Left ventricle myocardium superior (tissue), 1 donor: ENCODE results near the gene EHBP1. TPM values are rescaled to one million over a fixed set of nuclear protein-coding genes. Genes with fewer than 3 reads are reported as not detected.

ENCODE experiments used
- ATAC-seq: fragments of 200-7000 bp; cut with Tn5 transposase; one replicate; pipeline ENCODE4 v1.9.1; 2020; ENCODE audit warnings: mild to moderate bottlenecking, moderate library complexity
- DNase-seq: peaks from one replicate; pipeline ENCODE4 v3.0.0-alpha.2; 2020
- intact Hi-C: fragments of 100-400 bp; cut with micrococcal nuclease; formaldehyde crosslinking; loops from one replicate; pipeline ENCODE4 v1.11.0; 2022
- long read RNA-seq: library from polyadenylated mRNA; unstranded; transcript quantifications from one replicate; pipeline ENCODE4 v2.0.0, GENCODE V29; 2021
- total RNA-seq: library from RNA; stranded (reverse); fragmentation: NEBNext Ultra II Directional; extraction: Animal tissue kit (Norgen Biotek cat#: 25700); gene quantifications from one replicate; pipeline ENCODE4 v1.2.1, GENCODE V29; 2021
- donor health status: DM: no; HTN: yes; CAD: no; lungs with severe emphysema.

Gene EHBP1
- total RNA-seq = 21.8 TPM
- long read RNA-seq, full-length matches to known transcripts = 2 of 6 reads
- long read RNA-seq, partial matches to known transcripts = 3 of 6 reads
- long read RNA-seq, other reads (novel, unspliced or antisense) = 1 of 6 reads

- intact Hi-C loops = no loop called here
- DNase-seq (peak; percentile 100), ATAC-seq (peak; percentile 99)
Measured at GRCh38 chr2:62705007-62705829, at the start of gene EHBP1. EHBP1 (plus strand) TSS chr2:62705713; CDS start chr2:62707192, 1,479 bp downstream.

GRCh38 chr2:62657783-62658182 lies 47.7 kb upstream of the EHBP1 start:
- intact Hi-C loops = no loop called here
- ATAC-seq = no peak
- DNase-seq = no peak

DNA sequence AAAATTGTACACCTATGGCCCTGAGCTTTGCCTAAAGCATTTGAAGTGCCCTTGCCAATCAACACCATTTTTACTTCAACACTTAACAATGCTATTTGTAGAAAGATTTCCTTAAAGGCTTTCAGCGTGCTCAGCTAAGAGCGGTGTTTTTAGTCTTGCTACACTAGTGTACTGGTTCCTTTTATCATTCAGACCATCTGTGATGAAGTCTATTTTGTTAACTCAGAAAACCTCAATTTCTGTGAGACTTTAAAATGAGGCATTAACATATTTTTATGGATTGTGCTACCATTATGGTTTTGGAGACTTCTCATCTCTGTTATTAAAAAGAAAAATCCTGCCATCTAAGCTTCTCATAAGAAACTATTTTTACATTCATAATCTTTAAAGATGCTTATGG lies 46.6 kb upstream of the EHBP1 start:
- DNase-seq (no peak), ATAC-seq (no peak)
- intact Hi-C loops = no loop called here

DNA sequence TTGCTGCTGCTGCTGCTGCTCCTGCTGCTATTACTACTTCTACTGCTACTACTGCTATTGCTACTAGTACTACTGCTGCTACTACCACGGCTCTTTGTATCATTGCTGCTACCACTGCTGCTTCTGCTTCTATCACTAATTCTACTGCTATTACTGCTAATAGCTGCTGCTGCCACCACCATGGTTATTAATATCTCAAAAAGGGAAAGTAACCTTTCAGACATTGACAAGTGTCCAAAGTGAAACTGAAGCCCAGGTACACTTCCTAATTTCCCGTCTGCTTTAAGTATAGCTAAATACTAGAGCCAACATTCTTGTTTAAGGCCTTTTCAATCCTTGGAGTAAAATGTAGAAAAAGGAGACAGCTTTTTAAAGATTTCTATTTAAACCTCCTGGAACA lies 45.4 kb upstream of the EHBP1 start:
- DNase-seq = no peak
- intact Hi-C loops = no loop called here
- no peak for ATAC-seq

- ATAC-seq (no peak), DNase-seq (no peak)
- intact Hi-C loops = no loop called here
Measured at GRCh38 chr2:62660582-62661262, 44.8 kb upstream of the EHBP1 start.

DNA sequence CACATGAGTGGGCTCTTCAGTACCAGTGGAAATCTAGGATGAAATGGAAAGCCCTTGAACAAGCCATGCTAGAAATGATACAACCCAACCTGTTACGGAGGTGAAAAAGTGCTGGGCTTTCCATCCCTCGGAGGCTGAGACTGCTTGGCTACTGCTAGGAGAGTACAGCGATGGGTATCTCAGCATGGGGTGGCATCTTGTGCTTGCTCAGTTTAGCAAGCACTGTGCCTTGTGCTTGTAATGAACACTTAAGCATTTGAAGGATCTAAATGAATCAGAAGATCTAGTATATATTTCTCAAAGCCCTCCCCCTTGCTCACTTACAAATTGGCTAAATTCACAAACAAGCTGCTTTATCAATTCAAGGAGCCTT lies 44.3 kb upstream of the EHBP1 start:
- intact Hi-C loops = no loop called here
- DNase-seq (no peak), ATAC-seq (no peak)

DNA sequence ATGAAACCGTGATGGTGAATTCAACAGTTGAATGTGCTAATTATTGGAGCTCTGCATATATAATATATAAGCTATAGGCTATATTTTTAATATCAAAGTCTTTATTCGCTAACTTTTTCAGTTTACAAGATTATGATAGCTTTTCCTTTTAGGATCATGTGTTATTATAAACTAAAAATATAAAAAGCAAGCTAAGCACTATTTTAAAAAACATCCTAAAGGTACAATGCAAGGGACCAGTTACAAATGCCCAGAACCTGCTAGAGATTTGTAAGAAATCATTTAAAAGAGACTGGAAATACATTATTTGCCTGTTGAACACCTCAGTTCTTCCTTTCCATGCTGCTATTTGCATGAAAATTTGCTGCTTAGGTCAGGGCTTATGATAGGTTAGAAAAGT lies 43.4 kb upstream of the EHBP1 start:
- no peak for ATAC-seq

DNA sequence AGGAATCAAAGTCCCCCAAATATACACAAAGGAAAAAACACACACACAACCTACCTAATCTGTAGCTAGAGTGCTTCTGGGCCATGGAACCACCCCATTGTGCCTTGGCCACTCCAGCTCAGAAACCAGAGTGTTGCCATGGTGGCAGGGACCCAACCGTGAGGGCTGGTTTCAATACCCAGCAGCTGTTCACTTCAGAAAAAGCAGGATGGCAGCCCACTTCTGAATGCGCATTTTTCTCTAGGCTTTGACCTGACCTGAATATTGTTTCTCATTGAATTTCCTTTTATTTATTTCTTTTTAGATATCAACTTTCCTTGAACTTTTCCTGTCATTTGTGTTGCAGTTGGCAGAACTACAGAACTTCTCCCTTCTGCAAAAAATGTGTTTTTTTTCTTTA lies 43.0 kb upstream of the EHBP1 start:
- ATAC-seq (no peak), DNase-seq (no peak)
- intact Hi-C loops = no loop called here

More for the DNA sequence above, 43.4 kb upstream of the EHBP1 start:
- no peak for DNase-seq
- intact Hi-C loops = no loop called here

GRCh38 chr2:62663411-62663810 lies 42.1 kb upstream of the EHBP1 start:
- intact Hi-C loops = no loop called here
- DNase-seq (no peak), ATAC-seq (peak; percentile 76)

GRCh38 chr2:62663920-62664795 lies 41.4 kb upstream of the EHBP1 start:
- no peak for DNase-seq
- intact Hi-C loops = no loop called here
- ATAC-seq = peak; percentile 80

- no peak for ATAC-seq
- intact Hi-C loops = no loop called here
- DNase-seq = no peak
Measured at GRCh38 chr2:62665446-62665845, 40.1 kb upstream of the EHBP1 start.

DNA sequence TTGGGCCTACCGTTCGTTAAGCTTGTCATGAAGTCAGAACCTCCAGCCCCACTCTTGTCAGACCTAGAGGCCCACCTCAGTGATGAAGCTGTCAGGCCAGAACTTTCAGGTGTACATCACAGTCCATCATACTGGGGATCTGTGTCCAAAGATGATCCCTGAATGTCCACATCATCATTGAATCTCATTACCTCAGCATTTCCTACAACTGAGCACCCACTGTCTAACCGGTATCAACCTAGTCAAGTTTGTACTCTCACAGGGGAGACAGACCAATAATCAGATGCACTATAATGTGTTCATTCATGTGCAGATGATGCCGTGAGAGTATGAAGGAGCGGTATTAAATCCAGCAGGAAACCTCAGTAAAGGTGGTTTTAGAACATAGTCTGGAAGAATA lies 36.3 kb upstream of the EHBP1 start:
- DNase-seq (no peak), ATAC-seq (no peak)
- intact Hi-C loops = no loop called here

GRCh38 chr2:62672601-62673000 lies 32.9 kb upstream of the EHBP1 start:
- ATAC-seq (peak; percentile 71), DNase-seq (no peak)
- intact Hi-C loops = no loop called here

- intact Hi-C loops = no loop called here
- no peak for ATAC-seq
- DNase-seq = no peak
Measured at GRCh38 chr2:62675062-62675461, 30.5 kb upstream of the EHBP1 start.

DNA sequence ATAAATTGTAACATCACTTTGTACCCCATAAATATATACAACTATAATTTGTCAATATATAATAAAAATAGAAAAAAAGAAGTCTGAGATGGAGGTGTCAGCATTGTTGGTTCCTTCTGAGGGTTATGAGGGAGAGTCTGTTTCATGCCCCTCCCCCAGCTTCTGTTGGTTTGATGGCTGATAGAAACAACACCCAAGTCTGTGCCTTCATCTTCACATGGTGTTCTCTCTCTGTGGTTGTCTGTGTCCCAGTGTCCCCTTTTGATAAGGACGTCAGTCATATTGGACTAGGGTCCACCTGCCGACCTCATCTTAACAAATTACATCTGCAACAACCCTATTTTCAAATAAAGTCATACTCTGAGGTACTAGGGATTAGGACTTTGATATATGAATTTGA lies 20.3 kb upstream of the EHBP1 start:
- DNase-seq = no peak
- ATAC-seq = no peak
- intact Hi-C loops = no loop called here

DNA sequence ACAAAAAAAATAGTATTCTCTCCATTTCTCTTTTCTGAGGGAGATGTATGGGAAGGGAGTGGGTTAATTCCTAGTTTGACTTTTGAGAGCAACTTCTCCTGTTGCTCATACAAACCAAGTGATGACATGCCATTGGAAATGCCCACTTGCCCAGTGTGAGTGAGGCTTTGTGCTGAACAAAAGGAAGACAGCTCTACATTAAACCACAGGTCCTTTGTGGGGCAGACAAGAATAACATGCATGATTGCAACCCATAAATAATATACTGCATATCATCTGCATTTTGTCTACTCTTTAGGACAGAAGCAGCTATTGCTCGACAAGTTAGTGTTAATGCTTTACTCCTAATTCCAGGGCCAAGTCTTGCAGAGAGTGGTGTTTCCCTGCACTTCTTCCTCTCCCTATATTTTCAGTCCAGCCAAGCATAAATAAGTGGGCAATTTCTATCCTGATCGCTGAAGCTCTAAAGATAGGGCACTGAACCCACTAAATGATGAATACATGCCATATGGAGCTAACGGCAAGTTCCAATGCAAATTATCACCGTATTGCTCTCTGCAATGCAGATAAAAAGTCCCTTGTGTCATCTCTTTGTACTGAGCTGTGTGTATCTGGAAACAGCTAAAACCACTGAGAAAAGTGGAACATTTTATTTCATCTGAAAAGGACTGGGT lies 19.4 kb upstream of the EHBP1 start:
- ATAC-seq = no peak
- intact Hi-C loops = no loop called here
- no peak for DNase-seq

- no peak for ATAC-seq
- DNase-seq = no peak
- intact Hi-C loops = no loop called here
Measured at GRCh38 chr2:62687636-62688035, 17.9 kb upstream of the EHBP1 start.

- DNase-seq (no peak), ATAC-seq (no peak)
- intact Hi-C loops = no loop called here
Measured at GRCh38 chr2:62688771-62689170, 16.7 kb upstream of the EHBP1 start.

DNA sequence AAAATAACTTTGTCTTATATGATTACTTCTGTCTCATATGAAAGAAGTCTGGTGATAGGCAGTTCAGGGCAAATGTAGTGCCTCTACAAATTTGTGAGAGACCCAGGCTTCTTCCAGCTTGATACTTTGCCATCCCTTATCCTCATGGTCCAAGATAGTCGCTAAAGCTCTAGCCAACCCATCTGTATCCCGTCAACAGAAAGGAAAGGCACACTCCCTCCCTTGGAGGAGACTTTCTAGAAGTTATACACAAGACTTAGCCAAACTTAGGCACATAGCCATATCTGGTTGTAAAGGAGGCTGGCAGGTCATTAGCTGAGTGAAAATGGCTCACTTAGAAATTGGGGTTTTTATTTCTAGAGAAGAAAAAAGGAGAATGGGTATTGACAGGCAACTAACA lies 14.3 kb upstream of the EHBP1 start:
- peak; percentile 58 for ATAC-seq

More for the DNA sequence above, 14.3 kb upstream of the EHBP1 start:
- DNase-seq = no peak
- intact Hi-C loops = no loop called here
